Measurements from ENCODE around the gene TCF19. TPM values are rescaled to one million over a fixed set of nuclear protein-coding genes. Genes with fewer than 3 reads are reported as not detected.
"Not testable (repeated sequence)": the region's sequence is repeated elsewhere in the genome, so short reads cannot be mapped to it uniquely, and the experiment has no call there.

Gene TCF19
- total RNA-seq, 2 donors from 2014 or later = 10.8 to 12.5 TPM

GRCh38 chr6:31168606-31169005 is 10.2 kb downstream of the TCF19 start:
- H3K36me3 Mint-ChIP-seq (ENCODE audit: low read depth) = peaks cover 18% of the 10 kb centered on the region
- peaks cover 44% of the 10 kb centered on the region for H3K4me1 Mint-ChIP-seq
- H3K4me1 ChIP-seq (ENCODE audit: control insufficient read depth, insufficient read depth, low read length) = peaks cover 19% of the 10 kb centered on the region
- H3K27ac Mint-ChIP-seq = peak overlapping the region; percentile 15
- peaks cover 8% of the 10 kb centered on the region for H3K27me3 Mint-ChIP-seq (ENCODE audit: insufficient read depth)
- H3K9me3 Mint-ChIP-seq = no peaks in the 10 kb centered on the region
- H3K36me3 ChIP-seq (ENCODE audit: control insufficient read depth, insufficient read depth, low read length) = no peaks in the 10 kb centered on the region
- peak overlapping the region; percentile 67 for H3K4me3 Mint-ChIP-seq
- no peaks in the 10 kb centered on the region for H3K27me3 ChIP-seq (ENCODE audit: control insufficient read depth, insufficient read depth, low read length, poor library complexity, severe bottlenecking)
- no peaks in the 10 kb centered on the region for H3K9me3 ChIP-seq (ENCODE audit: control insufficient read depth, low read length)
- no peak overlapping the region for H3K4me3 ChIP-seq (ENCODE audit: low read length)
- no peak overlapping the region for H3K9ac ChIP-seq (ENCODE audit: extremely low read depth, low read length, poor library complexity, severe bottlenecking)
- no peak for DNase-seq
- 38% methylated on average over 3 of the region's 3 CpGs for WGBS, 2 experiments (ENCODE audit: insufficient coverage in 1 of 2, insufficient read length in 1 of 2)
- TF ChIP-seq CTCF (conservative IDR thresholded peaks at IDR 0.05) = no peak
- H3K27ac ChIP-seq (ENCODE audit: low read depth, low read length) = no peak overlapping the region

- Mint-ChIP-seq H3K4me1 (peaks cover 44% of the 10 kb centered on the region), H3K9me3 (no peaks in the 10 kb centered on the region), H3K4me3 (peak overlapping the region; percentile 67), H3K27me3 (ENCODE audit: insufficient read depth) (peaks cover 8% of the 10 kb centered on the region), H3K27ac (peak overlapping the region; percentile 11), H3K36me3 (ENCODE audit: low read depth) (peaks cover 15% of the 10 kb centered on the region)
- H3K4me3 ChIP-seq (ENCODE audit: low read length) = no peak overlapping the region
- no peak for TF ChIP-seq CTCF (conservative IDR thresholded peaks at IDR 0.05)
- 18 to 19% methylated on average over 7 to 10 of the region's 10 CpGs for WGBS, 2 experiments (ENCODE audit: insufficient coverage in 1 of 2, insufficient read length in 1 of 2)
- no peak overlapping the region for H3K9ac ChIP-seq (ENCODE audit: extremely low read depth, low read length, poor library complexity, severe bottlenecking)
- H3K4me1 ChIP-seq (ENCODE audit: control insufficient read depth, insufficient read depth, low read length) = peaks cover 19% of the 10 kb centered on the region
- H3K9me3 ChIP-seq (ENCODE audit: control insufficient read depth, low read length) = no peaks in the 10 kb centered on the region
- H3K36me3 ChIP-seq (ENCODE audit: control insufficient read depth, insufficient read depth, low read length) = no peaks in the 10 kb centered on the region
- no peak overlapping the region for H3K27ac ChIP-seq (ENCODE audit: low read depth, low read length)
- no peaks in the 10 kb centered on the region for H3K27me3 ChIP-seq (ENCODE audit: control insufficient read depth, insufficient read depth, low read length, poor library complexity, severe bottlenecking)
- peak; percentile 55 for DNase-seq
Observed at GRCh38 chr6:31169123-31169857, 10.9 kb downstream of the TCF19 start.

- H3K36me3 Mint-ChIP-seq (ENCODE audit: low read depth) = peaks cover 12% of the 10 kb centered on the region
- peaks cover 44% of the 10 kb centered on the region for H3K4me1 Mint-ChIP-seq
- H3K27ac ChIP-seq (ENCODE audit: low read depth, low read length); H3K27me3 Mint-ChIP-seq (ENCODE audit: insufficient read depth); H3K9ac ChIP-seq (ENCODE audit: extremely low read depth, low read length, poor library complexity, severe bottlenecking); H3K9me3 Mint-ChIP-seq; H3K9me3 ChIP-seq (ENCODE audit: control insufficient read depth, low read length); H3K36me3 ChIP-seq (ENCODE audit: control insufficient read depth, insufficient read depth, low read length); H3K4me3 ChIP-seq (ENCODE audit: low read length); H3K27me3 ChIP-seq (ENCODE audit: control insufficient read depth, insufficient read depth, low read length, poor library complexity, severe bottlenecking): not testable (repeated sequence)
- H3K4me1 ChIP-seq (ENCODE audit: control insufficient read depth, insufficient read depth, low read length) = peaks cover 19% of the 10 kb centered on the region
- WGBS, 2 experiments (ENCODE audit: insufficient coverage in 1 of 2, insufficient read length in 1 of 2) = 27 to 38% methylated on average over 8 to 23 of the region's 23 CpGs
- H3K4me3 Mint-ChIP-seq = peak overlapping the region; percentile 67
- peak; percentile 63 for DNase-seq
- H3K27ac Mint-ChIP-seq = peak overlapping the region; percentile 11
Observed at GRCh38 chr6:31169858-31170599, 11.6 kb downstream of the TCF19 start.
